Measurements from ENCODE around the gene PBRM1. TPM values are rescaled to one million over a fixed set of nuclear protein-coding genes. Genes with fewer than 3 reads are reported as not detected.

The PBRM1 gene
- total and polyA plus RNA-seq, 2 donors (not counting 1 experiment from before 2014, with no cell fraction given), result 16.8 to 85.9 TPM

DNA sequence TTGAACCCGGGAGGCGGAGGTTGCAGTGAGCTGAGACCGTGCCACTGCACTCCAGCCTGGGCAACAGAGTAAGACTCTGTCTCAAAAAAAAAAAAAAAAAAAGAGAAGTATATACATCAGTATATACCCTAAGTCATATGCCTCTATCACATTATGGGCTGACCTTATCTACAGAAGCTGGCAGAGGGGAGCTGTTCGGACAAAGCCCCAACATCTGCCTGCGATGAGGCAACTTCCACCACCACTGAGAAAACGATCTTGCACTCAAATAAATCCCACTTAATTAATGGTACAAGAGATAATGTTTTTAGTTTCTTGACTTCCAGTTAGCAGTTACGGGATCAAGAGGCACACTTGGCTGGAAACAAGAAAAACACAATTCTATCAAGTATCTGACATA is 17.6 kb upstream of the PBRM1 start:
- CTCF ChIA-PET, result no interaction called here
- no CpG with 5 or more reads among the region's 7 CpGs for WGBS (ENCODE audit: insufficient coverage)

GRCh38 chr3:52697632-52697965 is 11.9 kb upstream of the PBRM1 start:
- no peaks in the 10 kb centered on the region for H3K9me3 Mint-ChIP-seq (ENCODE audit: insufficient read depth)
- H3K4me1 ChIP-seq (ENCODE audit: control insufficient read depth in 2 of 2, insufficient read depth in 2 of 2, low read length in 2 of 2), result peaks cover 0 to 10% of the 10 kb centered on the region in 2 donors
- DNase-seq (no peak), ATAC-seq (ENCODE audit: low read depth) (no peak)
- peak overlapping the region; percentile 41 for H3K27ac Mint-ChIP-seq
- H4K20me1 ChIP-seq (ENCODE audit: control insufficient read depth, insufficient read depth, low read length, poor library complexity, severe bottlenecking), result no peaks in the 10 kb centered on the region
- H3K4me3 ChIP-seq (ENCODE audit: control extremely low read depth in 1 of 5, extremely low read depth in 1 of 5, insufficient read depth in 1 of 5, low read depth in 2 of 5, low read length in 4 of 5), result no peak overlapping the region
- H2AFZ ChIP-seq (ENCODE audit: insufficient read depth, low read depth, low read length, poor library complexity, severe bottlenecking), result no peak overlapping the region
- WGBS (ENCODE audit: insufficient coverage), result 100% methylated on average over 1 of the region's 4 CpGs
- TF ChIP-seq, protein P1, sequence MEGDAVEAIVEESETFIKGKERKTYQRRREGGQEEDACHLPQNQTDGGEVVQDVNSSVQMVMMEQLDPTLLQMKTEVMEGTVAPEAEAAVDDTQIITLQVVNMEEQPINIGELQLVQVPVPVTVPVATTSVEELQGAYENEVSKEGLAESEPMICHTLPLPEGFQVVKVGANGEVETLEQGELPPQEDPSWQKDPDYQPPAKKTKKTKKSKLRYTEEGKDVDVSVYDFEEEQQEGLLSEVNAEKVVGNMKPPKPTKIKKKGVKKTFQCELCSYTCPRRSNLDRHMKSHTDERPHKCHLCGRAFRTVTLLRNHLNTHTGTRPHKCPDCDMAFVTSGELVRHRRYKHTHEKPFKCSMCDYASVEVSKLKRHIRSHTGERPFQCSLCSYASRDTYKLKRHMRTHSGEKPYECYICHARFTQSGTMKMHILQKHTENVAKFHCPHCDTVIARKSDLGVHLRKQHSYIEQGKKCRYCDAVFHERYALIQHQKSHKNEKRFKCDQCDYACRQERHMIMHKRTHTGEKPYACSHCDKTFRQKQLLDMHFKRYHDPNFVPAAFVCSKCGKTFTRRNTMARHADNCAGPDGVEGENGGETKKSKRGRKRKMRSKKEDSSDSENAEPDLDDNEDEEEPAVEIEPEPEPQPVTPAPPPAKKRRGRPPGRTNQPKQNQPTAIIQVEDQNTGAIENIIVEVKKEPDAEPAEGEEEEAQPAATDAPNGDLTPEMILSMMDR (IDR thresholded peaks at IDR 0.05), result no peak
- TF ChIP-seq EZH2 (IDR thresholded peaks at IDR 0.05; ENCODE audit: borderline replicate concordance, insufficient read depth, low read depth, low read length, poor library complexity, severe bottlenecking), result no peak
- no peak overlapping the region for H3K4me3 Mint-ChIP-seq
- H3K36me3 ChIP-seq (replicated peaks in 1 of 2; ENCODE audit: control extremely low read depth in 1 of 2, control insufficient read depth in 1 of 2, extremely low read depth in 1 of 2, insufficient read depth in 2 of 2, low read length in 1 of 2), result peaks cover 8 to 56% of the 10 kb centered on the region in 2 experiments
- no peaks in the 10 kb centered on the region for H3K27me3 ChIP-seq (replicated peaks in 1 of 4; ENCODE audit: control extremely low read depth in 1 of 4, control insufficient read depth in 3 of 4, insufficient read depth in 4 of 4, low read length in 3 of 4)
- no peaks in the 10 kb centered on the region for H3K9me3 ChIP-seq (ENCODE audit: control extremely low read depth in 1 of 3, control insufficient read depth in 2 of 3, insufficient read depth in 1 of 3, low read length in 2 of 3)
- H3K27me3 Mint-ChIP-seq, result no peaks in the 10 kb centered on the region
- no peak overlapping the region for H3K9ac ChIP-seq (ENCODE audit: low read length)
- H3K79me2 ChIP-seq (ENCODE audit: control insufficient read depth, insufficient read depth, low read length), result peaks cover 13% of the 10 kb centered on the region
- H3K4me1 Mint-ChIP-seq, result peaks cover 8% of the 10 kb centered on the region
- ChIA-PET CTCF (no interaction called here), POLR2A (no interaction called here)
- peak overlapping the region in 1 of 2 donors; percentile 25 for H3K27ac ChIP-seq (ENCODE audit: low read length in 2 of 2)
- intact Hi-C loops (cut with micrococcal nuclease), result no loop called here
- H3K4me2 ChIP-seq (replicated peaks; ENCODE audit: low read depth, low read length, poor library complexity, severe bottlenecking), result no peak overlapping the region

More for the DNA sequence above, 17.6 kb upstream of the PBRM1 start:
- Mint-ChIP-seq H3K4me1 (peaks cover 34% of the 10 kb centered on the region), H3K27ac (no peak overlapping the region), H3K27me3 (no peaks in the 10 kb centered on the region), H3K4me3 (no peak overlapping the region), H3K9me3 (ENCODE audit: insufficient read depth) (no peaks in the 10 kb centered on the region)
- no peak overlapping the region for H3K9ac ChIP-seq (ENCODE audit: low read length)
- H4K20me1 ChIP-seq (ENCODE audit: control insufficient read depth, insufficient read depth, low read length, poor library complexity, severe bottlenecking), result no peaks in the 10 kb centered on the region
- H3K36me3 ChIP-seq (replicated peaks in 1 of 2; ENCODE audit: control extremely low read depth in 1 of 2, control insufficient read depth in 1 of 2, extremely low read depth in 1 of 2, insufficient read depth in 2 of 2, low read length in 1 of 2), result peaks cover 3 to 11% of the 10 kb centered on the region in 2 experiments
- POLR2A ChIA-PET, result no interaction called here
- H3K27ac ChIP-seq (ENCODE audit: low read length in 2 of 2), result no peak overlapping the region
- DNase-seq (no peak), ATAC-seq (ENCODE audit: low read depth) (no peak)
- intact Hi-C loops (cut with micrococcal nuclease), result loop anchor here (10.0 kb wide), 1 partner anchor 729 kb away; the partner anchor contains the start of genes ABHD14A and ABHD14B
- TF ChIP-seq, protein P1 (IDR thresholded peaks at IDR 0.05), result no peak
- TF ChIP-seq EZH2 (IDR thresholded peaks at IDR 0.05; ENCODE audit: borderline replicate concordance, insufficient read depth, low read depth, low read length, poor library complexity, severe bottlenecking), result no peak
- H3K4me2 ChIP-seq (replicated peaks; ENCODE audit: low read depth, low read length, poor library complexity, severe bottlenecking), result no peak overlapping the region
- no peaks in the 10 kb centered on the region for H3K27me3 ChIP-seq (replicated peaks in 1 of 4; ENCODE audit: control extremely low read depth in 1 of 4, control insufficient read depth in 3 of 4, insufficient read depth in 4 of 4, low read length in 3 of 4)
- no peak overlapping the region for H2AFZ ChIP-seq (ENCODE audit: insufficient read depth, low read depth, low read length, poor library complexity, severe bottlenecking)
- H3K9me3 ChIP-seq (ENCODE audit: control extremely low read depth in 1 of 3, control insufficient read depth in 2 of 3, insufficient read depth in 1 of 3, low read length in 2 of 3), result no peaks in the 10 kb centered on the region
- peaks cover 58% of the 10 kb centered on the region for H3K79me2 ChIP-seq (ENCODE audit: control insufficient read depth, insufficient read depth, low read length)
- H3K4me1 ChIP-seq (ENCODE audit: control insufficient read depth in 2 of 2, insufficient read depth in 2 of 2, low read length in 2 of 2), result peaks cover 29 to 32% of the 10 kb centered on the region in 2 donors
- no peak overlapping the region for H3K4me3 ChIP-seq (ENCODE audit: control extremely low read depth in 1 of 5, extremely low read depth in 1 of 5, insufficient read depth in 1 of 5, low read depth in 2 of 5, low read length in 4 of 5)
